SU-DHL-6 (cell line): Measurements from ENCODE around the gene DOCK3.

Source experiments
- H2AFZ ChIP-seq: fragments of 200-600 bp; sonication (generic); 2 replicates; pipeline ENCODE4 v1.6.1; 2014; ENCODE audit warnings: low read depth, mild to moderate bottlenecking, moderate library complexity, mixed read lengths, antibody characterized with exemption, low read length; ENCODE audit not compliant: severe bottlenecking
- H3F3A ChIP-seq: fragments of 200-600 bp; shearing (Covaris generic); 2 replicates; pipeline ENCODE4 v1.6.0; 2016; ENCODE audit warnings: antibody characterized with exemption, mild to moderate bottlenecking; ENCODE audit not compliant: insufficient read depth
- H3K27ac ChIP-seq: fragments of 200-600 bp; sonication (generic); 2 replicates; pipeline ENCODE4 v1.5.1; 2016; ENCODE audit warnings: low read depth, mild to moderate bottlenecking, low read length, moderate library complexity, mixed read lengths
- H3K27me3 ChIP-seq: fragments of 200-600 bp; sonication (generic), shearing (Covaris generic); 2 replicates; pipeline ENCODE4 v1.6.0; 2014; ENCODE audit warnings: mild to moderate bottlenecking, low read length
- H3K36me3 ChIP-seq: fragments of 200-600 bp; sonication (generic); 2 replicates; pipeline ENCODE4 v1.6.1; 2014; ENCODE audit warnings: mild to moderate bottlenecking, low read length, mixed read lengths
- H3K4me2 ChIP-seq: fragments of 300-600, 200-600 bp; shearing (Covaris generic), sonication (generic); 2 replicates; pipeline ENCODE4 v1.6.0; 2014; ENCODE audit warnings: low read length, low read depth, mild to moderate bottlenecking; ENCODE audit not compliant: poor library complexity, severe bottlenecking
- H3K4me3 ChIP-seq: fragments of 200-600 bp; sonication (generic); 2 replicates; pipeline ENCODE4 v1.5.1; 2014; ENCODE audit warnings: antibody characterized with exemption, low read length, mild to moderate bottlenecking, mixed read lengths; ENCODE audit not compliant: insufficient read depth, poor library complexity, severe bottlenecking
- H3K79me2 ChIP-seq: fragments of 200-600 bp; sonication (generic); 2 replicates; pipeline ENCODE4 v1.6.1; 2014; ENCODE audit warnings: mild to moderate bottlenecking, low read length, moderate library complexity; ENCODE audit not compliant: insufficient read depth
- H3K9ac ChIP-seq: fragments of 200-600 bp; sonication (generic); 2 replicates; pipeline ENCODE4 v1.7.0; 2014; ENCODE audit warnings: mild to moderate bottlenecking, low read length
- H3K9me2 ChIP-seq: fragments of 200-600 bp; sonication (generic); replicated peaks from 2 replicates; pipeline ENCODE4 v1.6.1; 2014; ENCODE audit warnings: low read length; ENCODE audit not compliant: insufficient read depth
- H3K9me3 ChIP-seq: fragments of 200-600 bp; sonication (generic); 2 replicates; pipeline ENCODE4 v1.6.1; 2014; ENCODE audit warnings: low read length, mixed read lengths; ENCODE audit not compliant: insufficient read depth
- H4K20me1 ChIP-seq: fragments of 200-600 bp; sonication (generic); 2 replicates; pipeline ENCODE4 v1.6.1; 2014; ENCODE audit warnings: low read depth, mild to moderate bottlenecking, antibody characterized with exemption, low read length, moderate library complexity, mixed read lengths
- EZH2phosphoT487 ChIP-seq: fragments of 200-600 bp; sonication (generic), shearing (Covaris generic); conservative IDR thresholded peaks from 2 replicates; pipeline ENCODE4 v1.6.1; 2018; ENCODE audit warnings: mild to moderate bottlenecking, antibody characterized with exemption, low read length, moderate library complexity, mixed read lengths
- TF ChIP-seq, protein P1 (sequence below): fragments of 200-600 bp; sonication (generic); IDR thresholded peaks from one replicate; pipeline ENCODE4 v1.5.1; 2017; ENCODE audit warnings: antibody characterized with exemption, mild to moderate bottlenecking, low read length, moderate library complexity; ENCODE audit not compliant: insufficient read depth, poor library complexity, severe bottlenecking

The DOCK3 gene

DNA sequence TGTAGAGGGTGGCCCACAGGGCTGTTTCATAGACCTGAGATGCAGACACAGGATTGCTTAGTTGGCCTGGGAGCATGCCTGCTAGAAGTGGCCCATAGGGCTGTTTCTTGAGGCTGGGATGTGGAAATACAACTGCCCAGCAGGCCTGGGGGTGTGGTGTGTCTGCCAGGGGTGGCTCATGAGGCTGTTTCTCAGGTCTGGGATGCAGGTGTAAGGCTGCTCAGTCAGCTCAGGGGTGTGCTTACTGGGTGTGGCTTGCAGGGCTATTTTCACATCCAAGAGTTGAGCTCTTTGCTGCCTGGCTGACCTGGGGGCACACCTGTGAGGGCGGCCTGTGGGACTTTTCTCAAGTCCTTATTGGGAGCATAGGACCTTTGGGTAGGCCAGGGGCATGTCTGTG, 131.3 kb downstream of the DOCK3 start:
- Histone ChIP-seq H3F3A (no peaks in the 10 kb centered on the region), H3K4me2 (no peak overlapping the region), H3K9ac (no peak overlapping the region), H3K79me2 (no peaks in the 10 kb centered on the region), H3K9me2 (no peaks in the 10 kb centered on the region), H3K27me3 (no peaks in the 10 kb centered on the region), H3K9me3 (peaks cover 5% of the 10 kb centered on the region; the same call in 1 of the 2 replicates), H2AFZ (no peak overlapping the region), H3K4me3 (no peak overlapping the region), H3K27ac (no peak overlapping the region), H4K20me1 (no peaks in the 10 kb centered on the region), H3K36me3 (no peaks in the 10 kb centered on the region)
- TF ChIP-seq EZH2phosphoT487, result no peak
- TF ChIP-seq, protein P1, sequence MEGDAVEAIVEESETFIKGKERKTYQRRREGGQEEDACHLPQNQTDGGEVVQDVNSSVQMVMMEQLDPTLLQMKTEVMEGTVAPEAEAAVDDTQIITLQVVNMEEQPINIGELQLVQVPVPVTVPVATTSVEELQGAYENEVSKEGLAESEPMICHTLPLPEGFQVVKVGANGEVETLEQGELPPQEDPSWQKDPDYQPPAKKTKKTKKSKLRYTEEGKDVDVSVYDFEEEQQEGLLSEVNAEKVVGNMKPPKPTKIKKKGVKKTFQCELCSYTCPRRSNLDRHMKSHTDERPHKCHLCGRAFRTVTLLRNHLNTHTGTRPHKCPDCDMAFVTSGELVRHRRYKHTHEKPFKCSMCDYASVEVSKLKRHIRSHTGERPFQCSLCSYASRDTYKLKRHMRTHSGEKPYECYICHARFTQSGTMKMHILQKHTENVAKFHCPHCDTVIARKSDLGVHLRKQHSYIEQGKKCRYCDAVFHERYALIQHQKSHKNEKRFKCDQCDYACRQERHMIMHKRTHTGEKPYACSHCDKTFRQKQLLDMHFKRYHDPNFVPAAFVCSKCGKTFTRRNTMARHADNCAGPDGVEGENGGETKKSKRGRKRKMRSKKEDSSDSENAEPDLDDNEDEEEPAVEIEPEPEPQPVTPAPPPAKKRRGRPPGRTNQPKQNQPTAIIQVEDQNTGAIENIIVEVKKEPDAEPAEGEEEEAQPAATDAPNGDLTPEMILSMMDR, result no peak

DNA sequence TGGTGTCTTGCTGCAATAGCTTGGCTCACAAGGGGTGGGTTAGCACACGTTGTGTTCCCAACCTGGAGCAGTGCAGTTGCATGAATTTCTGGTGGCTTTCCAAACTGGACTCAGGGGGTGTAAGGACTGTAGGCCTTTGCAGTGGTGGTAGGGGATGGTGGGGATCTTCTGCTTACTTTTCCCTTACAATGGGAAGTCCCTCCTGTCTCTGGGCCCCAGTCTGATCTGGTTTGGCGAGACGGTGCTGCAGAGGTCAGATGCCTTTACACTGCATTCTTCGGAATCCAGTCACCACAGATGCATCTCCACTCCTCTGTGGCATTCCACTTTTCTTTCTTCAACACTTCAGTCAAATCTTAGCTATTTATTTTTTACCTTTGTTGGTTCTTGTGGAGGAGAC, 132.1 kb downstream of the DOCK3 start:
- TF ChIP-seq, protein P1, result no peak
- Histone ChIP-seq H3K9me2 (no peaks in the 10 kb centered on the region), H3K4me2 (no peak overlapping the region), H3K79me2 (no peaks in the 10 kb centered on the region), H3K36me3 (no peaks in the 10 kb centered on the region), H3K9me3 (peaks cover under 1% of the 10 kb centered on the region; the same call in 1 of the 2 replicates), H3K27me3 (no peaks in the 10 kb centered on the region), H4K20me1 (no peaks in the 10 kb centered on the region), H3K4me3 (no peak overlapping the region), H2AFZ (no peak overlapping the region), H3F3A (no peaks in the 10 kb centered on the region), H3K9ac (no peak overlapping the region), H3K27ac (no peak overlapping the region)

DNA sequence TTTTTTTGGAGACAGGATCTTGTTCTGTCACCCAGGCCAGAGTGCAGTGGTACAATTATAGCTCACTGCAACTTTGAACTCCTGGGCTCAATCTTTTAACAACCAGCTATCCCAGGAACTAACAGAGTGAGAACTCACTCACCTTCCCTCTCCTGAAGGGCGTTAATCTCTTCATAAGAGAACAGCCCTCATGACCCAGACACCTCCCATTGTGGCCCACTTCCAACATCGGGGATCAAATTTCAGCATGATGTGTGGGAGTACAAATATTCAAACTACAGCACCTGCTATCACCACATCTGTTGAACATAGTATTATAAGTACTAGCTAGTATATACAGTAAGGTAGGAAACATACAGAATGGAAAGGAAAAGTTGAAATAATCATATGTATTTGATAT, 132.5 kb downstream of the DOCK3 start:
- H3K4me3 ChIP-seq, result no peak overlapping the region
- no peak overlapping the region for H3K9ac ChIP-seq
- no peaks in the 10 kb centered on the region for H3K9me3 ChIP-seq
- H3K36me3 ChIP-seq, result no peaks in the 10 kb centered on the region
- H4K20me1 ChIP-seq, result no peaks in the 10 kb centered on the region
- no peak overlapping the region for H3K27ac ChIP-seq
- no peak overlapping the region for H3K4me2 ChIP-seq
- no peak for TF ChIP-seq EZH2phosphoT487
- TF ChIP-seq, protein P1, result no peak
- H3K79me2 ChIP-seq, result no peaks in the 10 kb centered on the region
- no peaks in the 10 kb centered on the region for H3K9me2 ChIP-seq
- H2AFZ ChIP-seq, result no peak overlapping the region
- no peaks in the 10 kb centered on the region for H3F3A ChIP-seq
- no peaks in the 10 kb centered on the region for H3K27me3 ChIP-seq

DNA sequence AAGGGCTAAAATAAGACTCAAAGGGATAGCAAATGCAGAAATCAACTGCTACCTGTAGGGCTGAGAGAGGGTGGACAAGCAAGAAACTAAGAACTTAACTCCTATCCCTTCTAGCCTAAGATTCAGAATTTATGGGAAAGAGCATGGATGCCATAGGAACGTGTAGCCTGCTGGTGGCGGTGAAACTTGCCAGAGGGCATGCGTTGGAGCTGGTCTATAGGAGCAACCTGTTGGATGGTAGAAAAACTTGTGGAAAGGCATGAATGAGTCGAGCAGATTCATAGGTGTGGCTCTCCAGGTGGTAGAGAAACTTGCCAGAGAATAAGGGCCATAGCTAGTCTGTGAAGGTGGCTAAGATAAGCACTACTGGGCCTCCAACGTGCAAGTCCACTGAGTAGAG, 137.2 kb downstream of the DOCK3 start:
- H3K27me3 ChIP-seq, result no peaks in the 10 kb centered on the region
- TF ChIP-seq, protein P1, result no peak
- TF ChIP-seq EZH2phosphoT487, result no peak
- H3K79me2 ChIP-seq, result no peaks in the 10 kb centered on the region
- no peak overlapping the region for H3K4me3 ChIP-seq
- no peaks in the 10 kb centered on the region for H4K20me1 ChIP-seq
- no peaks in the 10 kb centered on the region for H3K9me3 ChIP-seq
- no peak overlapping the region for H3K27ac ChIP-seq
- no peak overlapping the region for H3K4me2 ChIP-seq
- H3K36me3 ChIP-seq, result no peaks in the 10 kb centered on the region
- H3K9me2 ChIP-seq, result no peaks in the 10 kb centered on the region
- H2AFZ ChIP-seq, result no peak overlapping the region
- no peak overlapping the region for H3K9ac ChIP-seq
- H3F3A ChIP-seq, result no peaks in the 10 kb centered on the region
